Iris pigment epithelial cell (primary cell): ENCODE data around the gene OLFML2A.
"Not testable (repeated sequence)": the region's sequence is repeated elsewhere in the genome, so short reads cannot be mapped to it uniquely, and the experiment has no call there.

Experiments used
- DNase-seq: peaks from one replicate; pipeline ENCODE4 v3.0.0-alpha.2; 2011; ENCODE audit warnings: low read depth

The OLFML2A gene

DNA sequence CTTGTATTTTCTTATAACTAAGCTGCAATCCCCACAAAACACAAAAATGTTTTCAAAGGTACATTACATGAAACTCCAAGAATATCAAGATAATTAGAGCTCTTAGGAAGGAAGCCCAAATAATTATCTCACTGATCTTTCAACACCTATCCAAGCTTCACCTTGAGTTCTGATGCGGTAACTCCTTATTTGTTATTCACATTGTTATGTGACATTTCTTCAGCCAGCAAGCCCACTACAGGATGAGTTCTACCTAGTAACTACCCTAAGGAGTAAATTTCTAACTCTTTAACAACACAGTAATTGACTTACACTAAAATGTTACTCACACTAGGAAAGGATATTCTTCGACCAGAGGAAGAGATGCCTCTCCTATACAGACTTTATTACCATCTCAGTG, 15.7 kb upstream of the OLFML2A start:
- DNase-seq: no peak

DNA sequence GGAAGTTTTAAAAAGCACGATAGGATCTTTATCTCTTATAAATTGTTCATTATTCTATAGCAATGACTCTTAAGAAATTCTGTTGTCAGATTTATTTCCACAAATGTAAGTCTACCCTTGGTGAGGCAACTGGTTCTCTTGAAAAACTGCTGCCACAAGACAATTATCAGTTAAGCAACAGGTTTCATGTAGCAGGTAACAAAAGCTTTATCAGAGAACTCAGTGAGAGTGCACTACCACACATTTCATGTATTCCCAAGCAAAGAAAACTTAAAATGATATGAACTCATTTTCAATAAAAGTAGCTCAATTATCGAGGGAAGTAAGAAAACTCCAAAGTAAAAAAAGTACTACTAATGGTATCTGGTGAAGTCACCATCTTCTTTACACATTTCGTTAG, 15.2 kb upstream of the OLFML2A start:
- no peak for DNase-seq

DNA sequence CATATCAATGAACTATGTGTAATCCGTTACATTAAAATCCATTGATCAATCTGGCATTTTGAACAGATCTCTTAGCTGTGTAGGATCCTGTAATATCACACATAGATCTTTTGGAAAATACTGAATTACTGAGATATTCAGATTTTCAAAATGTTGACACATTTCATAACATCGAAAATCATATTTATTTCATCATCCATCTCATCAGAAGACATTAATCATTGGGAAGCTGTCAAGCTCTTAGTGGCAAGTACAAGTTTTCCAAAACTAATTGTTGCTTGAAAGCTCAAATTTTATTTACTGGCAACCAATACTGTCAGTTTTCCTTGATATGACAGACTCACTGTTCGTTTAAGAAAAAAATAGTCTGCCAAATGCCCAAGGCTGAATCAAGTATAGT, 14.3 kb upstream of the OLFML2A start:
- no peak for DNase-seq

DNA sequence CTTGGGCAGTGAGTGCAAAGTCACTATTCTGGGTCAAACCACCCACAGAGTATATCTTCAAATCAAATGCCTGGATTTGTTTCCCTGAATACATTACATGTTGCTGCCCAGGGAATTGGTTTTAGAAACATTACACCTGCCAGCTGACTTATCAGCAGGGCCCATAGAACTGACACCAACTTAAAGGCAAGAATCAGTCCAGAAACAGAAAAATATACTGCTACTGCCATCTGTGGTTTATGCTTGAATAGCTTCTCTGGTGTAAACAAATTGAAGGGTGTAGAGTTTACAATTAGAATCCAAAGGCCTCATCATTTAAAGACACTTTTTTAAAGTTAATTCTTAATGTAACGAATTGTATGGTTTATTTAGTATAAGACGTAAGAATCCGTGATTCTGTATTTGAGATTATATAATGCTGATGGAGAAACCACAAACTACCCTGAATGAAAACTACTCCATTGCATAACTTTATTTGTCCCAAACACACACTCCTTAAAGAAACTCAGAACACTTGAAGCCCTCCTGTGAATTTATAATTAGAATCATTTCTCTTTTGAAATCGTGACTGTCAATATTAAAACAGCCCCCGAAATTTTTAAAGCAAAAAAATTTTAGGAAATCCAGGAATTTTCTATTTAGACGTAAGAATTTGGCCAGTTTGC, 12.0 kb upstream of the OLFML2A start:
- DNase-seq: no peak

DNA sequence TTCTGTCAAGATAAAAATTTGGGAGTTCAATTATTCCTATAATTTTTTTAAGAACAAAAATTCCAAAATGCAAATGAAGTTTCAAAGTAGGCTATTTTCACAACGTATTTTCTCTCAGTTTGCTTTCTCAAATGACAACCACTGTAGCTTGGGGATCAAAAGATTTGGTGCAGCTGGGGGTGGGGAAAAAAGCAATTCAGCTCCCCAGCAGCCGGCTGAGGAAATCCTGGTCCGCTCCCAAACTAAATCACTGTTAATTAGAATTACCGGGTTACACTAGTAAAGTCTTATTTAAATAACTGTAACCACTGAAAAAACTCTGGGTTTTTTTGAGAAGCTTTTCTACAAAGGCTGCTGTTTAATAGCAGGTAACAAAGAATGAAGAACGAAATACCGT, 11.5 kb upstream of the OLFML2A start:
- no peak for DNase-seq

DNA sequence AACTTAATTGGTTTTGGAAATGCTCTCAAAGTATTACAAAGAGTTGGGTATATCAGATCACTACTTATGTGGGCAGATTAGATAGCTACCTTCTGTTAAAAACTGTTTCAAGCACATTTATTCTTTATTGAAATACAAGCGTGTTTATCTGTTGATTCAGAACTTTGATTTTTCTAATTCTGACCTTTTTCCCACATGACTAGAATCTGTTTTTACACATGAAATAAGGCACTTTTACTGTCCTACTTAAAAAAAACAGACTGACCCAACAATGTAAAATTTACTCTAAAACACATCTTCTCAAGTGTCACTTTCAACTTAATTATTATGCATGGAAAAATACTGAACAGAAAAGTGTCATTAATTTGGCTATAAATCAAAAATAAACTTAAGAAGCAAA, 10.6 kb upstream of the OLFML2A start:
- DNase-seq: no peak

DNA sequence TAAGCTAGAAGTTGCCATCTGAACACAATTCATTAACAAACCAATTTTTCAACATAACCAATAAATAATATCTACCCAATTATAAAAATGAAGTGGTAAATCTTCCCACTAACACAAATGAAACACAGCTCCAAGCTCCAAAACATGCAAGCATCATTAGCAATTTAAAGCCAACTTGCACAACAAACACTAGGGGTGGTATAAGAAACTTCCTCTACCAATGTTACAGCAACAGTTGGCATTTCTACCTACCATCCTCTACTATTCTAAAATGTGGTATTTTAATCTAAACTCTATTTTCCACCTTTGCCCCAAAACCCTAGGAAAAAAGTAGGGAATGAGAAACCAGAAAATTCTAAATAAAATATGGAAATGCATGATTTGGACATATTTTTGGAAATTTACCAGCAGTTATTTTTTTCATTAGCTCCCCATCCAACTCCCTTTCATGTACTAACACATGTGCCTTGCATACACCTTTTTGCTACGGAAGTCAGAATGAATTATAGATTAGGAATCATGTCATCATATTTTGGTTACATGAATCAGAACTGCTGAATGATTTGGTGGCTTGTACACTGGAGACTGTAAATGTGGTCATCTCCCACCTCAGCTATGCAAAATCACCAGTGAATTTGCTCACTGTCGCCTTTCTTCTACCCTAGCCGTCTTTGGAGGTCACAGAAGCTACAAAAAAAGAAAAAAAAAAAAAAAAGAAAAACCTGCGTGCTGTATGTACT, 9.9 kb upstream of the OLFML2A start:
- no peak for DNase-seq

DNA sequence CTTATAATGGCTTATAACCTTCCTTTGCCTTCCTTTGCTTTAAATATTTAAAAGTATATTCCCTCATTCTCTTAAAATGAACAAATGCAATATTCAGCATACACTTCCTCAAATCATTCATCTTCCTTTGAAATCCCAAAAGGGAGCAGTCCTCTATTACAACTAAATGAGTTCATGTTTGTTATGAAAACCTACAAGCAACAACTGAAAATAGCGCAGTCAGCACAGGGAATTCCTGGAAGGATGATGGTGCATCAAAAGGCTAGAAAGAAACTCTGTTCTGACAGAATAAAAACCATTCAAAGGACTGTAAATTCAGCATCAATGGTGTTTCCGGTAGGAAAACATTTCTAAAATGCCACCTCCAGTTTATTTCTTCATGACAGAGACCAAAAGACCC, 9.1 kb upstream of the OLFML2A start:
- no peak for DNase-seq

DNA sequence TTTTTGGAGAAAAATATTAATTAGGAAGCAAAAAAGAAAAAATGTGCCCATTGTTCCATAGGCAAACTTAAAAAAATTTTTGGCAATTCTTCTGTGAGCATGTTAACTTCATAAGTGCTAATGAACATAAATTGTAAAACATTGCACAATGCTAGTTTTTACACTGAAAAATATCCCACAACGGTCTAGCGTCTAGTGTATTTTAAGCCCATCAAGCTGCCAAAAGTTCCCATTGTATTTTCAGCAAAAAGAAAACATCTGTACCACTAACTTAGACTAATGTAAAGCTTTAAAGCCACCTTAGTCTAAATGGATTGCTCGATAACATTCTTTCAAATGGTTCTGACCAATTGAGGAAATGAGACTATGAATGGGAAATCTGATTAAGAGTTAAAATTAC, 8.6 kb upstream of the OLFML2A start:
- no peak for DNase-seq

DNA sequence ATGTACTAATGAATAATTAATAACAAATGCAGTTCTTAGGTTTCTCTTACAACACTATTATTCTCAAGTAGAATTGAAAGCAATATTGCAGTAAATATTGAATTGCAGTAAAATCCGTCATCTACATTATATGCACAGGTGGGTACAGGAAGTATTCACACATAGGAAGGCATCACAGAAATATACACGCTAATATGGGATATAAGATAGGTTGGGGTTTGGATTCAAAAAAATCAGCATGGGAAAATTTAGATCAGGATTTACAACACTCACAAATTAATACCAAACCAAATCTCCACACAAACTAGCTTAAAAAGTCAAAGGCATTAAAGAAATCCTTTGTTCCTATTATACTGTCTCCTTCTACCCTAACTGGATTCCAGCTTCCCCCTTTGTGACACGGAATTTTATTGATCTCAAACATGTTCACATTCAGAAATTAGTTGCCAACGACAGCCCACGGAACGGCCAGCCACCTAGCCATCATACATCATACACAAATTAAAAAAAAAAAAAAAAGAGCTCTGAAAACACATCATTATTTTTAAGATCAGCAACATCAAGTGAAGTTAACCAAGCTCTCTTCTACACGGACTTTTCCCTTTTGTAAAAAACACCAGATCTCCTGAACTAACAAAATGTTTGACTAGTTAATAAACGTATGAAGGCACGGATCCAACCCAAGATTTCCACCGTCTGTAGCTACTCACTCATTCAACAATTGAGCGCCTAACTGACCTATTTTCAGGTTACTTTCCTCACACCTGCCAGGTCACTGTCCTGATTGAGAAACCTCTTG, 8.0 kb upstream of the OLFML2A start:
- DNase-seq: no peak

DNA sequence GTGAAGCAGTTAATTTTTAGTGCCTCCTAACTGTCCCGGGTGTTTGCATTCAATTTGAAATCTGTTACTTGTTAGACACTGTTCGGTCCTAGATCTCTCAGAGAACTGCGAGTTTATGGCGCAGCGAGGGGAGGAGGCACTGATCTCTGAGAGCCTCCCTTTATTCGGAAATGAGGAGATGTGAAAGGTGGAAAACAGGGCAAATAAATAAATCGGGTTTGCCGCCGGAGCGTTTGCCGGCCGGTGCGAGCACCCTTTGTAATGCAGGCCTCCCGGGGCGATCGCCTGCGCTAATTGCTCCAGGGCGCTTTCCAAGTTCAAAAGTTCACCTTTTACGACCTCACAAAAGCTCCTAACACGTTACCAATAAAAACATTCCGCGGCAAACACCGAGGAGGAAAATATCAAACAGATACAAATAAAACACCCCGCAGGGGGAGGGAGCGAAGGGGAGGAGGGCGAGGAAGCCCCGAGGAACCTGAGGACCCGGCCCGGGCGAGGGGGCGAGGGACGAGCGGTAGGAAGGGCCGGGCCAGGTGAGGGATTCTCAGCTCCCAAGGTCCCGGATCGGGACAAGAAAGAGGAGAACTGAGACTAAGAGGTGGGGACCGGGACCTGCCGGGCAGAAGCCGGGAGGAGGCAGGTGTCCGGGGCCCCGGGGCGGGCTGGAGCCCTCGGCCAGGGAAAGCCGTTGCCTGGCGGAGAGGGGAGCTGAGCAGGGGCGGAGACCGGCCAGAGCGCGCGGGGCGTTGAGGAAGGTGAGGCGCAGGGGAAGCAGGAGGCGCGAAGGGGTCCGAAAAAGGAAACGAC, 7.2 kb upstream of the OLFML2A start:
- no peak for DNase-seq

DNA sequence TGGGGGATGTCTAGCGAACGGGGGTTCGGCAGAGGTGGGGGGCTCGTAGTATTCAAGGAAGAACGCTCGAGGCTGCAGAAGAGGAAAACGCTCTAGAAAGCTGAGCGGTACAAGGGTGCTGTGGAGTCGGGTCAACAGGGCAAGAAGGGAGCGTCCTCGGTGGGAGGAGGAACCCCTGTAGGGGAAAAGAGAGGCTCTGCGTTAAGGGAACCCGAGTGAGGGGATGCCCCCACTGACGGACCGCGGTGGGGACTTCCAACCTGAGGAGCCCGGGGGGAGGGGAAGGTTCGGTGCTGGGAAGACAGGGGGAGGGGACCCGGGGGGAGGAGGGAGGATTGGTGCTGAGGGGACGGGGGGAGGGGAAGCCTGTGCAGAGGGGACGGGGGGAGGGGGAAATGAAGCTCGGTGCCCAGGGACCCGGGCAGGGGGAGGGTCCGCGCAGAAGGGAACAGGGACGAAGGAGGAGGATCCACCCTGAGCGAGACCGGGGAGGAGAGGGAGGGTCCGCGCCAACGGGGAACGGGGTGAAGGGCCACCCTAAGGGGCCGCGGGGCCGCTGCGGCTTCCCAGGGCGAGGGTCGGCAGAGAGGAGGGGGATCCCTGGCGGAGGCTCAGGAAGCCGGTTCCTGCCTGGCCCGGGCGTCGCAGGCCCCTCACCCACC, 6.4 kb upstream of the OLFML2A start:
- DNase-seq: no peak

DNA sequence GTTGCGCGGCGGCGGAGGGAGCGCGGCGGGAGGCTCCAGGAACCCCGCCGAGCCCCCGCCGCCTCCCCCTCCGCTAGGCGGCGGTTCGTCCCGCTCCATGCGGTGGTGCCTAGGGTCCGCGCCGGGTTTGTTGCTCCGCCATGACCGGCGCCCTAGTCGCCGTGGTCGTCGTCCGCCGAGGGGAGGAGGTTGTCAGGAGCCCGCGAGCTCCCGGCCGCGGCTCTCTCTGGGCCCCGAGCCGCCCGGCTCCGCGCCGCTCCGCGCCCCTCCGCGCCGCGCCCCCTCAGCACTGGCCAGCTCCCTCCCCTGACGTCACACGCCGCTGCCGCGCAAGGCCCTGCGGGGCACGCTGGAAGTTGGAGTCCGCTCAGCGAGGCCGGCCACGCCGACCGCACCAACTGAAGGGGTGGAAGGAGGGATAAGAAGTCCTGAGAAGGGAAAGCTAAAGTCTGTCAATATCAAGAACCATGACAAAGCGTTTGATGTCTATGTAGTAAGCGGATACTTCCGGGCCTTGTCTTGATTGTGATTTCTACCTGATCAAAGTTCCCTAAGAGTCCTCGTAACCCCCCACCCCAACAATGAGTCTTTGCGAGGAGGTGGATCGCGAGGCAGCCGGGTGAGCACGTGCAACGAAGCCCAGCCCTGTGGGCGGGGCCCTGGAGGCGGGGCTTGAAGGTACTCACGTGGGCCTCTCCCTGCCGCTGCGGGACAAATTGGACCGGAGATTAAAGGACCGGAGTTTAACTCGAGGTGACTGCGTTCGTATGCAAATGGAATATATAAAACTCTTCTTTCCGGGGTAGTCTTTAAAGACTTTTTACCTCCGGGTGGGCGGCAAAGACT, 5.7 kb upstream of the OLFML2A start, which contains the start of gene NR6A1:
Gene NR6A1, minus strand, starts transcription at position 291 of the 846 bp plus-strand sequence.
- peak; percentile 96 for DNase-seq

DNA sequence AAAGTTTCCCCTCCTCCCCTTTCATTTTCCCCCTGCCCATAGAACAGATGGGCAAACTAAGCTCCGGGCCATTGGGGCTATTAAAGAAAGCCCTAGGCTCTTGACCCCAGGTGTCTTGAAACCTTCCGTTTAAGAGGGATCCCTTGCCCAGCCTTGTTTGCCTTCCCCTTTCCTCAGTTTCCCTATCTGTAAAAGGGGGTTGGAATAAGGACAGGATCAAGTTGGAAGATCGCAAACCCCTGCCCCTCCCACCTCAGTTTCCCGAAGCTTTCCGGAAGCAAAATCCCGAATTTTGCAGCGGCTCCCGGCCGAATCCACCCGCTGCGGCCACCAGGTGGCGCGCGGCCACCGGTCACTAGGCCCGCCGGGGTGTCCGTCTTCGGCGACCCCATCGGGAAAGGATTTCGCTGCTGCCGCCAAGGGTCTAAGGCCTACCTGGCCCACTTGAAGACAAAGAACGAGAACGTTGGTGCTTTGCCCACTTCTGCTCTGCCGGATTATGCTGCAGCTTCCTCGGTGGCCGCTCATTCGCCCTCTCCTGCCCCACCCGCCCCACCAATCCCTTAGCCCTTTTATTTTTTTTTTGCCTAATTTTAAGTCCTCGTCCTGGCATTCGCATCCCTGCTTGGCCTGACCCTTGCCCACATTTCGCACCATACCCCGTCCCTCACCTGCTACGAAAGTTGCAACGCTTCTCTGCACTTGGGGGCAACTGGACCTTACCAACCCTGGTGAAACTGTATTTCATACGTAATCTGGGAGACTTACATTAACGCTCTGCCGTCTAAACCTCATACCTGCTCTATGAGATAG, 4.9 kb upstream of the OLFML2A start:
- peak; percentile 63 for DNase-seq

DNA sequence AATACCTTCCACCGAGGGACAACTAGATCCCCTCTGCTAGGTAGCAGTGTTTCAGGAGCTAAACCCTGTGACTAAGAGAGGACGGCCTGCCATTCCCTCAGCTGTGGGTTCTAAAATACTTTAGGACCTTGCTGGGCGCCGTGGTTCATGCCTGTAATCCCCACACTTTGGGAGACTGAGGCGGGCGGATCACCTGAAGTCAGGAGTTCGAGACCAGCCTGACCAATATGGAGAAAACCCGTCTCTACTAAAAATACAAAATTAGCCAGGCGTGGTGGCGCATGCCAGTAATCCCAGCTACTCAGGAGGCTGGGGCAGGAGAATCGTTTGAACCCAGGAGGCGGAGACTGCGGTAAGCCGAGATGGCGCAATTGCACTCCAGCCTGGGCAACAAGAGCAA, 4.1 kb upstream of the OLFML2A start:
- DNase-seq: not testable (repeated sequence)

DNA sequence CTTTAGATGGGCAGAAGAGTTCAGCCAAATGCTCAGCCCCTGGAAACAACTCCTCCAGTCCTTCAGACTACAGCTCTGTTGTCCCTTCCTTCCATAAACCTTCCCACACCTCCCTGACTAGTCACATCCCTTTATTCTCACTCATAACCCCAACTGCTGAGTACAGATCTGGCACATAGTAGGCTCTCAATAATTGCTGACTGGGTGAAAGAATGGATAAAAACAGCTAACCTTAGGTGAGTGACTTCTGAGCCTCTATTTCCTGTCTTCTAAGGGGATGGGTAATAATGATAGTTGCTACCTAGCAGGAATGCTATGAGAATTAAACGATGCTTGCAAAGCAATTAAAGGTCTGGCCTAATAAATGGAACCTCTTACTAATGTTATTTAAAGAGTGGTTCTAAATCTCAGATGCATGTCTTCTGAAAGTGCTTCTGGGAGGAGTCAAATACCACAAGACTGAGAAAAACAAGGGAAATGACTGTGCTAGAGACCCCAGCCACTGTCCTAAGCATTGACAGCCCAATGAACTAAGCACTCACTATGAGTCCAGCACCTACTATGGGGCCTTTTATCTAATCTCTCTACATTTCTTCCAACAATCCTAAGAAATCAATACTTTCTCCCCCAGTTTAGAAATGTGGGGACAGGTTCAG, 3.3 kb upstream of the OLFML2A start:
- no peak for DNase-seq

DNA sequence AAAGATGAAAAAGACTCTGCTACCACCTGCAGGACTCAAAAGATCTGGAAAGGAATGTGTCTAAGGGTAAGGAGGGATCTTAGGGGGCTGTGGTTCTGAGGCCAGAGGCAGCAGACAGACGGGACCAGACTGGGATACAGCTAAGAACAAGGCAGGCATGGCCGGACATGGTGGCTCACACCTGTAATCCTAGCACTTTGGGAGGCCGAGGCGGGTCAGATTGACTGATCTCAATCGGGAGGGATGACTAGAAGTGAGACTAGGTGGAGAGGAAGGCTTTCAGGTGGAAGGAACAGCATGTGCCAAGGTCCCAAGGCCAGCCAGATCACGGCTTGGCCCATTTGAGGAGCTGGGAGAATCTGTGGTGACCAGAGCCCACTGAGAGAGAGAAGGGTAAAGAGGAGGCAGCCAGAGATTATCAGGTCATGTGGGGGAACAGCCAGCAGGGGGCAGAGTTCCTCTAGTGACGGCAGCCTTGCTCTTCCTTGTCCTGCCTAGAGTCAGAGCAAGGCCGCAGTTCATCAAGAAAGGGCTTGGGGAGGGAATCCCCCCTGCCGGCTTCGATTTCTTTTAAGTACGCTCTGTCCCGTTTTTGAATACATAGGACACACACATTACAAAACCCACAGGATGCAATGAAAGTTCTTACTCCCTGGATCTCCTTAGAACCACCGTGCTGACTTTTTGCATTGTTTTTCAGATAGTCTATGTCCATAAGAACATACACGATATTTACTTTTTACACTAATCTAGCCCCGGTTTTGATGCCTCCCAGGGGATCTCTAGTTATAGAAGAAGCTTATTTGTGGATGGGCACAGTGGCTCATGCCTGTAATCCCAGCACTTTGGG, 2.6 kb upstream of the OLFML2A start:
- DNase-seq: peak; percentile 63

DNA sequence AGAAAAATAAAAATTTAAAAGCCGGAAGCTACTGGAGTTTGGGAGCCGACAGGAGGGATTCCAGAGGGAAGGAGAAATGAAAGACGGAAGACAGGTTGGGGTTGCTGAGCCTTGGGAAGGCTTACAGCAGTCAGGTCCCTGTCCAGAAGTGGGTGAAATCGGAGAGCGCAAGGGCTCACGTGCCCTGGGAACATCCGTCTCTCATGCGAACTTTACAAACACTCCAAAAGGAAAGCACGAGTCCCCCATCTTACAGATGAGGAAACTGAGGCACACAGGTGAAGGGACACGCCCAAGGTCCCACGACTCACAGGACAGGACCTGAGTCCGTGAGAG, 347 bp upstream of the OLFML2A start:
- no peak for DNase-seq
